Measurements from ENCODE around the gene FBXW10.
"Not testable (repeated sequence)": the region's sequence is repeated elsewhere in the genome, so short reads cannot be mapped to it uniquely, and the experiment has no call there.

The FBXW10 gene

GRCh38 chr17:18743699-18744421, at the start of gene FBXW10:
TSS of gene FBXW10 (plus strand) at chr17:18744054. CDS start at chr17:18744245, 191 bp downstream.
- not testable (repeated sequence) for DNase-seq (ENCODE audit: low read depth)

- DNase-seq (ENCODE audit: low read depth), result not testable (repeated sequence)
Measured at GRCh38 chr17:18695143-18695542, 48.7 kb upstream of the FBXW10 start.

GRCh38 chr17:18698473-18699103, 45.3 kb upstream of the FBXW10 start:
- DNase-seq (ENCODE audit: low read depth), result not testable (repeated sequence)

- not testable (repeated sequence) for DNase-seq (ENCODE audit: low read depth)
Measured at GRCh38 chr17:18705955-18706354, 37.9 kb upstream of the FBXW10 start.

- not testable (repeated sequence) for DNase-seq (ENCODE audit: low read depth)
Measured at GRCh38 chr17:18708215-18708614, 35.6 kb upstream of the FBXW10 start.

- not testable (repeated sequence) for DNase-seq (ENCODE audit: low read depth)
Measured at GRCh38 chr17:18712354-18712999, 31.4 kb upstream of the FBXW10 start.

GRCh38 chr17:18718643-18719427, 25.0 kb upstream of the FBXW10 start:
- DNase-seq (ENCODE audit: low read depth), result not testable (repeated sequence)

GRCh38 chr17:18719428-18720110, 24.3 kb upstream of the FBXW10 start:
- DNase-seq (ENCODE audit: low read depth), result not testable (repeated sequence)

GRCh38 chr17:18721775-18722547, 21.9 kb upstream of the FBXW10 start:
- not testable (repeated sequence) for DNase-seq (ENCODE audit: low read depth)

GRCh38 chr17:18722612-18723011, 21.2 kb upstream of the FBXW10 start:
- not testable (repeated sequence) for DNase-seq (ENCODE audit: low read depth)

GRCh38 chr17:18723509-18723908, 20.3 kb upstream of the FBXW10 start:
- DNase-seq (ENCODE audit: low read depth), result not testable (repeated sequence)

GRCh38 chr17:18732438-18732837, 11.4 kb upstream of the FBXW10 start:
- not testable (repeated sequence) for DNase-seq (ENCODE audit: low read depth)

GRCh38 chr17:18733350-18733749, 10.5 kb upstream of the FBXW10 start:
- DNase-seq (ENCODE audit: low read depth), result not testable (repeated sequence)

GRCh38 chr17:18739616-18740391, 4.0 kb upstream of the FBXW10 start:
- not testable (repeated sequence) for DNase-seq (ENCODE audit: low read depth)

- not testable (repeated sequence) for DNase-seq (ENCODE audit: low read depth)
Measured at GRCh38 chr17:18741228-18741627, 2.6 kb upstream of the FBXW10 start.

GRCh38 chr17:18744726-18745125, 872 bp downstream of the FBXW10 start:
- not testable (repeated sequence) for DNase-seq (ENCODE audit: low read depth)

GRCh38 chr17:18746551-18746950, 2.7 kb downstream of the FBXW10 start:
- not testable (repeated sequence) for DNase-seq (ENCODE audit: low read depth)

- not testable (repeated sequence) for DNase-seq (ENCODE audit: low read depth)
Measured at GRCh38 chr17:18747501-18747900, 3.6 kb downstream of the FBXW10 start.

- not testable (repeated sequence) for DNase-seq (ENCODE audit: low read depth)
Measured at GRCh38 chr17:18750242-18750641, 6.4 kb downstream of the FBXW10 start.
